ENCODE measurements around the gene PRLHR. TPM values are rescaled to one million over a fixed set of nuclear protein-coding genes. Genes with fewer than 3 reads are reported as not detected.

The PRLHR gene
- total RNA-seq, 1 donor from 2014 or later: not detected

Other genes with a start within 250 kb of the PRLHR start
- gene CACUL1, start 159.3 kb upstream of the PRLHR start, total RNA-seq: 28.5 TPM

All from left ventricle myocardium superior (tissue), 1 donor.